WTC11 (cell line): Measurements from ENCODE around the gene HINFP. TPM values are rescaled to one million over a fixed set of nuclear protein-coding genes. Genes with fewer than 3 reads are reported as not detected.
A peak's percentile ranks its signal among the peaks of the same experiment; 100 is the strongest.

Experiments
- ATAC-seq: fragments of 200-7000 bp; cut with Tn5 transposase; 2 replicates; pipeline ENCODE4 v1.10.0; 2021; ENCODE audit warnings: mild to moderate bottlenecking, moderate library complexity
- CTCF ChIA-PET: fragments of 300-600 bp; sonication (Branson Sonifier 250); formaldehyde crosslinking; loops from one replicate; lab custom pipeline; 2021; ENCODE audit warnings: antibody characterized with exemption; lab: Charles Lee
- POLR2A ChIA-PET: fragments of 350-600 bp; sonication (Branson Sonifier 250); formaldehyde crosslinking; loops from one replicate; lab custom pipeline; 2021; ENCODE audit warnings: antibody characterized with exemption; lab: Charles Lee
- DNase-seq: peaks from one replicate; pipeline ENCODE4 v3.0.0; 2021; ENCODE audit warnings: low spot score
- H3K27ac Mint-ChIP-seq: 2 replicates; pipeline ENCODE4 v1.8.0; 2021; ENCODE audit warnings: mixed read lengths
- H3K27me3 Mint-ChIP-seq: 2 replicates; pipeline ENCODE4 v1.8.0; 2021; ENCODE audit warnings: low read depth, mild to moderate bottlenecking, moderate library complexity, mixed read lengths
- H3K36me3 Mint-ChIP-seq: 2 replicates; pipeline ENCODE4 v1.8.0; 2021; ENCODE audit warnings: mixed read lengths
- H3K4me1 Mint-ChIP-seq: 2 replicates; pipeline ENCODE4 v1.8.0; 2022; ENCODE audit warnings: mixed read lengths
- H3K4me3 Mint-ChIP-seq: 2 replicates; pipeline ENCODE4 v1.8.0; 2021; ENCODE audit warnings: mild to moderate bottlenecking, moderate library complexity, mixed read lengths
- H3K9me3 Mint-ChIP-seq: 2 replicates; pipeline ENCODE4 v1.8.0; 2021; ENCODE audit warnings: mixed read lengths
- CBFB ChIP-seq: sonication (generic); formaldehyde crosslinking; IDR thresholded peaks from 2 replicates; pipeline ENCODE4 v1.8.1; 2022; ENCODE audit warnings: mild to moderate bottlenecking, low read depth, missing genetic modification reagents
- CREB1 ChIP-seq: sonication (generic); formaldehyde crosslinking; IDR thresholded peaks from 2 replicates; pipeline ENCODE4 v1.8.0; 2023; ENCODE audit warnings: mild to moderate bottlenecking, missing genetic modification reagents
- ETV6 ChIP-seq: sonication (generic); formaldehyde crosslinking; IDR thresholded peaks from 2 replicates; pipeline ENCODE4 v1.8.1; 2022; ENCODE audit warnings: mild to moderate bottlenecking, missing genetic modification reagents
- MXD4 ChIP-seq: fragments of 250-450 bp; sonication (Bioruptor Pico); IDR thresholded peaks from 2 replicates; pipeline ENCODE4 v1.8.0; 2021; ENCODE audit warnings: mild to moderate bottlenecking, moderate library complexity, borderline replicate concordance
- NFATC4 ChIP-seq: fragments of 250-450 bp; sonication (Bioruptor Pico); IDR thresholded peaks from 2 replicates; pipeline ENCODE4 v1.9.0; 2021; ENCODE audit warnings: mild to moderate bottlenecking
- OVOL2 ChIP-seq: fragments of 250-450 bp; sonication (Bioruptor Pico); IDR thresholded peaks from 2 replicates; pipeline ENCODE4 v1.9.0; 2021; ENCODE audit warnings: mild to moderate bottlenecking, borderline replicate concordance
- SP1 ChIP-seq: sonication (generic); formaldehyde crosslinking; conservative IDR thresholded peaks from 2 replicates; pipeline ENCODE4 v1.8.1; 2022; ENCODE audit warnings: missing genetic modification reagents
- ZNF121 ChIP-seq: sonication (generic); formaldehyde crosslinking; IDR thresholded peaks from 2 replicates; pipeline ENCODE4 v1.8.0; 2023; ENCODE audit warnings: missing genetic modification reagents
- ZNF416 ChIP-seq: fragments of 250-450 bp; sonication (Bioruptor Pico); IDR thresholded peaks from 2 replicates; pipeline ENCODE4 v1.9.0; 2021; ENCODE audit warnings: mild to moderate bottlenecking, inconsistent platforms
- total RNA-seq: library from RNA; stranded (reverse); gene quantifications from 3 replicates; pipeline ENCODE4 v1.2.3, GENCODE V29; 2021
- TF ChIP-seq, protein P1 (sequence below): sonication (generic); formaldehyde crosslinking; IDR thresholded peaks from 2 replicates; pipeline ENCODE4 v1.8.1; 2023; ENCODE audit warnings: mild to moderate bottlenecking, missing genetic modification reagents
- TF ChIP-seq, protein P2 (sequence below): sonication (generic); formaldehyde crosslinking; IDR thresholded peaks from 2 replicates; pipeline ENCODE4 v1.8.1; 2023; ENCODE audit warnings: mild to moderate bottlenecking, missing genetic modification reagents, borderline replicate concordance
- TF ChIP-seq, protein P3 (sequence below): sonication (generic); formaldehyde crosslinking; IDR thresholded peaks from 2 replicates; pipeline ENCODE4 v1.8.1; 2022; ENCODE audit warnings: mild to moderate bottlenecking, moderate library complexity, missing genetic modification reagents
- TF ChIP-seq, protein P4 (sequence below): fragments of 250-450 bp; sonication (Bioruptor Pico); IDR thresholded peaks from 2 replicates; pipeline ENCODE4 v1.9.0; 2021; ENCODE audit warnings: mild to moderate bottlenecking, borderline replicate concordance
- TF ChIP-seq, protein P5 (sequence below): fragments of 250-450 bp; sonication (Bioruptor Pico); IDR thresholded peaks from 2 replicates; pipeline ENCODE4 v1.9.0; 2021; ENCODE audit warnings: moderate library complexity, mild to moderate bottlenecking, inconsistent platforms, borderline replicate concordance

Gene HINFP
- total RNA-seq, 1 experiment from 2014 or later: 35.4 TPM

DNA sequence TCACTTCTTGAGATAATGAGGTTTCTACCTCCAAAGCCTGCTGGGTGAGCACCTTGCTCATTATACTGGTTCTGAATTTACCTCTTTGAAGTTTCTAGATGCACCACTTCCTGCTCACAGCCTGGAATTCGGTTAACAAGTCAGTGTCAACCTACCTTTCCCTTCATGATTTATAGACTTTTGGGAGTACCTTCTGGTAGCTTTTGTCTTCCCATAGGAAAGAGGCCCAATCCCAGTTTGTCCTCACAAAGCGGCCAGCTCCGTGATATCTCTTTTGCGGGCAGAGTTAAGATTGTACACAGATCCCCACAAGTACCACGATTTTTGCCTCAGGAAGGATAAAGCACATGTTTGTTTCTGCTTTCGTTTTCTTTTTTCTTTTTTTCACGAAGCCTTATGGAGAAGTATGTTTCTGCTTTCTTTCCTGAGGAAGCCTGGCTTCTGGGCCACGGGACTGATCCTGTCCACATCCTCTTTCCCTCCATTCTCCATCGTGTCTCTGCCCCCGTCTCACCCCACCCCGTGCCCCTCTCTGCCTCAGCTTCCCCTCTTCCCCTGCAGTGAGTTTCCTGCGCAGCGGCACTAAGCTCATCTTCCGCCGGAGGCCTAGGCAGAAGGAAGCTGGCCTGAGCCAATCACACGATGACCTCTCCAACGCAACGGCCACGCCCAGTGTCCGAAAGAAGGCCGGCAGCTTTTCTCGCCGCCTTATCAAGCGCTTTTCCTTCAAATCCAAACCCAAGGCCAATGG lies 5.7 kb upstream of the HINFP start:
- peak; percentile 64 for ATAC-seq
- H3K36me3 Mint-ChIP-seq: no peaks in the 10 kb centered on the region; the same call in 1 of the 2 replicates
- DNase-seq: no peak
- peaks cover 14% of the 10 kb centered on the region for H3K4me1 Mint-ChIP-seq
- CTCF ChIA-PET: interaction anchor here (0.6 to 0.9 kb wide), 2 partner anchors 13 to 29 kb away, joined by 3 to 4 read pairs; no protein-coding TSS in a partner anchor
- TF ChIP-seq, protein P1, sequence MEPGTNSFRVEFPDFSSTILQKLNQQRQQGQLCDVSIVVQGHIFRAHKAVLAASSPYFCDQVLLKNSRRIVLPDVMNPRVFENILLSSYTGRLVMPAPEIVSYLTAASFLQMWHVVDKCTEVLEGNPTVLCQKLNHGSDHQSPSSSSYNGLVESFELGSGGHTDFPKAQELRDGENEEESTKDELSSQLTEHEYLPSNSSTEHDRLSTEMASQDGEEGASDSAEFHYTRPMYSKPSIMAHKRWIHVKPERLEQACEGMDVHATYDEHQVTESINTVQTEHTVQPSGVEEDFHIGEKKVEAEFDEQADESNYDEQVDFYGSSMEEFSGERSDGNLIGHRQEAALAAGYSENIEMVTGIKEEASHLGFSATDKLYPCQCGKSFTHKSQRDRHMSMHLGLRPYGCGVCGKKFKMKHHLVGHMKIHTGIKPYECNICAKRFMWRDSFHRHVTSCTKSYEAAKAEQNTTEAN (CRISPR knock-in tag): no peak
- TF ChIP-seq CREB1: no peak
- H3K9me3 Mint-ChIP-seq: no peaks in the 10 kb centered on the region
- 0 out of 2 replicates have a peak overlapping the region, but pooled peaks have one; percentile 41 for H3K27ac Mint-ChIP-seq
- POLR2A ChIA-PET: interaction anchor here (1.0 kb wide), 1 partner anchor 9 kb away, joined by 4 read pairs; the partner anchor contains the start of gene C2CD2L
- H3K4me3 Mint-ChIP-seq: no peak overlapping the region
- no peaks in the 10 kb centered on the region; the same call in 1 of the 2 replicates for H3K27me3 Mint-ChIP-seq

DNA sequence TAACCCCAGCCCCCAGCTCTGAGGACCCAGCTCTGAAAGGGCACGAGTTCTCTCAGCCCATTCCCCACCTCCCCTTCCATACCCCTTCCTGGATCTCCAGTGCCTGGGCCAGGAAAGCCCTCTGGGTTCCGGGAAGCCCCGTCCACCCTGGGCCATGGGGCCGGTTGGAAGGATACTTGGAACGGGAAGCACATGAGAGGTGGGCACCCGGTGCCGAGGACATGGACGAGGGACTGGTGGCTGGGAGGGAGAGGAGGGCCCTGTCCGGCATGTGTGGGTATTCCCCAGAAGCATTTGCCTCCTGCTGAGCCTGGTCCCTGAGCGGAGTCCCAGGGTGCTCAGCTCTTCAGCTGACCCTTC lies 5.2 kb upstream of the HINFP start:
- DNase-seq (no peak), ATAC-seq (0 out of 2 replicates have a peak, but pooled peaks have one; percentile 7)
- TF ChIP-seq ZNF121 (CRISPR knock-in tag): no peak
- no peak for TF ChIP-seq MXD4
- no peak for TF ChIP-seq ETV6 (CRISPR knock-in tag)
- Mint-ChIP-seq H3K36me3 (no peaks in the 10 kb centered on the region; the same call in 1 of the 2 replicates), H3K4me1 (peaks cover 18% of the 10 kb centered on the region), H3K9me3 (no peaks in the 10 kb centered on the region), H3K27ac (0 out of 2 replicates have a peak overlapping the region, but pooled peaks have one; percentile 41), H3K4me3 (no peak overlapping the region), H3K27me3 (no peaks in the 10 kb centered on the region; the same call in 1 of the 2 replicates)
- POLR2A ChIA-PET: no interaction called here
- CTCF ChIA-PET: interaction anchor here (0.6 to 0.9 kb wide), 2 partner anchors 13 to 29 kb away, joined by 3 to 4 read pairs; no protein-coding TSS in a partner anchor

DNA sequence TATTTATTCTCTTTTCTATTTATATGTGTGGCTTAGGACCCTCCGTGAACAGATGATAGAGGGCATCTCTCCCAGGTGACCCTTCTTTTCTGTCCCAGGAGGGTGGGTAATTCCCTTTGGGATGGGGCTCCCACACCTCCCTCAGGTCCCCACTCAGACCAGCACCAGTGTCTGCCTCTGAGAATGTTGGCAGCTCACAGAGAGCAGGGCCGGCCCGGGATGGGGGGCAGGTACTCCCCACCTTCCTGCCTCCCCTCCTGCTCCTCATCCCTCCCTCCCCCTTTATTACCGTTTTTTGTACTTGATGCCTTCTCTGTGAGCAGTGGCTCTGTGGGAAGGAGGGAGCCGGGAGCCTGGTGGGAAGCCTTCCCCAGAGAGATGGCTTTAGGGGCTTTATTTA lies 4.8 kb upstream of the HINFP start:
- H3K27ac Mint-ChIP-seq: no peak overlapping the region
- H3K27me3 Mint-ChIP-seq: no peaks in the 10 kb centered on the region; the same call in 1 of the 2 replicates
- ChIA-PET CTCF (no interaction called here), POLR2A (no interaction called here)
- no peak for DNase-seq
- no peaks in the 10 kb centered on the region; the same call in 1 of the 2 replicates for H3K36me3 Mint-ChIP-seq
- no peak overlapping the region for H3K4me3 Mint-ChIP-seq
- H3K9me3 Mint-ChIP-seq: no peaks in the 10 kb centered on the region
- no peak for ATAC-seq
- H3K4me1 Mint-ChIP-seq: peaks cover 18% of the 10 kb centered on the region
- TF ChIP-seq, protein P2, sequence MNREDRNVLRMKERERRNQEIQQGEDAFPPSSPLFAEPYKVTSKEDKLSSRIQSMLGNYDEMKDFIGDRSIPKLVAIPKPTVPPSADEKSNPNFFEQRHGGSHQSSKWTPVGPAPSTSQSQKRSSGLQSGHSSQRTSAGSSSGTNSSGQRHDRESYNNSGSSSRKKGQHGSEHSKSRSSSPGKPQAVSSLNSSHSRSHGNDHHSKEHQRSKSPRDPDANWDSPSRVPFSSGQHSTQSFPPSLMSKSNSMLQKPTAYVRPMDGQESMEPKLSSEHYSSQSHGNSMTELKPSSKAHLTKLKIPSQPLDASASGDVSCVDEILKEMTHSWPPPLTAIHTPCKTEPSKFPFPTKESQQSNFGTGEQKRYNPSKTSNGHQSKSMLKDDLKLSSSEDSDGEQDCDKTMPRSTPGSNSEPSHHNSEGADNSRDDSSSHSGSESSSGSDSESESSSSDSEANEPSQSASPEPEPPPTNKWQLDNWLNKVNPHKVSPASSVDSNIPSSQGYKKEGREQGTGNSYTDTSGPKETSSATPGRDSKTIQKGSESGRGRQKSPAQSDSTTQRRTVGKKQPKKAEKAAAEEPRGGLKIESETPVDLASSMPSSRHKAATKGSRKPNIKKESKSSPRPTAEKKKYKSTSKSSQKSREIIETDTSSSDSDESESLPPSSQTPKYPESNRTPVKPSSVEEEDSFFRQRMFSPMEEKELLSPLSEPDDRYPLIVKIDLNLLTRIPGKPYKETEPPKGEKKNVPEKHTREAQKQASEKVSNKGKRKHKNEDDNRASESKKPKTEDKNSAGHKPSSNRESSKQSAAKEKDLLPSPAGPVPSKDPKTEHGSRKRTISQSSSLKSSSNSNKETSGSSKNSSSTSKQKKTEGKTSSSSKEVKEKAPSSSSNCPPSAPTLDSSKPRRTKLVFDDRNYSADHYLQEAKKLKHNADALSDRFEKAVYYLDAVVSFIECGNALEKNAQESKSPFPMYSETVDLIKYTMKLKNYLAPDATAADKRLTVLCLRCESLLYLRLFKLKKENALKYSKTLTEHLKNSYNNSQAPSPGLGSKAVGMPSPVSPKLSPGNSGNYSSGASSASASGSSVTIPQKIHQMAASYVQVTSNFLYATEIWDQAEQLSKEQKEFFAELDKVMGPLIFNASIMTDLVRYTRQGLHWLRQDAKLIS (CRISPR knock-in tag): no peak
- TF ChIP-seq, protein P3, sequence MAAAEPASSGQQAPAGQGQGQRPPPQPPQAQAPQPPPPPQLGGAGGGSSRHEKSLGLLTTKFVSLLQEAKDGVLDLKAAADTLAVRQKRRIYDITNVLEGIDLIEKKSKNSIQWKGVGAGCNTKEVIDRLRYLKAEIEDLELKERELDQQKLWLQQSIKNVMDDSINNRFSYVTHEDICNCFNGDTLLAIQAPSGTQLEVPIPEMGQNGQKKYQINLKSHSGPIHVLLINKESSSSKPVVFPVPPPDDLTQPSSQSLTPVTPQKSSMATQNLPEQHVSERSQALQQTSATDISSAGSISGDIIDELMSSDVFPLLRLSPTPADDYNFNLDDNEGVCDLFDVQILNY: no peak
- TF ChIP-seq CREB1 (no peak), NFATC4 (CRISPR knock-in tag) (no peak), SP1 (CRISPR knock-in tag) (no peak), ETV6 (CRISPR knock-in tag) (no peak), CBFB (CRISPR knock-in tag) (no peak), ZNF416 (CRISPR knock-in tag) (no peak), OVOL2 (CRISPR knock-in tag) (no peak)
- TF ChIP-seq, protein P4, sequence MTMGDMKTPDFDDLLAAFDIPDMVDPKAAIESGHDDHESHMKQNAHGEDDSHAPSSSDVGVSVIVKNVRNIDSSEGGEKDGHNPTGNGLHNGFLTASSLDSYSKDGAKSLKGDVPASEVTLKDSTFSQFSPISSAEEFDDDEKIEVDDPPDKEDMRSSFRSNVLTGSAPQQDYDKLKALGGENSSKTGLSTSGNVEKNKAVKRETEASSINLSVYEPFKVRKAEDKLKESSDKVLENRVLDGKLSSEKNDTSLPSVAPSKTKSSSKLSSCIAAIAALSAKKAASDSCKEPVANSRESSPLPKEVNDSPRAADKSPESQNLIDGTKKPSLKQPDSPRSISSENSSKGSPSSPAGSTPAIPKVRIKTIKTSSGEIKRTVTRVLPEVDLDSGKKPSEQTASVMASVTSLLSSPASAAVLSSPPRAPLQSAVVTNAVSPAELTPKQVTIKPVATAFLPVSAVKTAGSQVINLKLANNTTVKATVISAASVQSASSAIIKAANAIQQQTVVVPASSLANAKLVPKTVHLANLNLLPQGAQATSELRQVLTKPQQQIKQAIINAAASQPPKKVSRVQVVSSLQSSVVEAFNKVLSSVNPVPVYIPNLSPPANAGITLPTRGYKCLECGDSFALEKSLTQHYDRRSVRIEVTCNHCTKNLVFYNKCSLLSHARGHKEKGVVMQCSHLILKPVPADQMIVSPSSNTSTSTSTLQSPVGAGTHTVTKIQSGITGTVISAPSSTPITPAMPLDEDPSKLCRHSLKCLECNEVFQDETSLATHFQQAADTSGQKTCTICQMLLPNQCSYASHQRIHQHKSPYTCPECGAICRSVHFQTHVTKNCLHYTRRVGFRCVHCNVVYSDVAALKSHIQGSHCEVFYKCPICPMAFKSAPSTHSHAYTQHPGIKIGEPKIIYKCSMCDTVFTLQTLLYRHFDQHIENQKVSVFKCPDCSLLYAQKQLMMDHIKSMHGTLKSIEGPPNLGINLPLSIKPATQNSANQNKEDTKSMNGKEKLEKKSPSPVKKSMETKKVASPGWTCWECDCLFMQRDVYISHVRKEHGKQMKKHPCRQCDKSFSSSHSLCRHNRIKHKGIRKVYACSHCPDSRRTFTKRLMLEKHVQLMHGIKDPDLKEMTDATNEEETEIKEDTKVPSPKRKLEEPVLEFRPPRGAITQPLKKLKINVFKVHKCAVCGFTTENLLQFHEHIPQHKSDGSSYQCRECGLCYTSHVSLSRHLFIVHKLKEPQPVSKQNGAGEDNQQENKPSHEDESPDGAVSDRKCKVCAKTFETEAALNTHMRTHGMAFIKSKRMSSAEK (CRISPR knock-in tag): no peak
- TF ChIP-seq, protein P5, sequence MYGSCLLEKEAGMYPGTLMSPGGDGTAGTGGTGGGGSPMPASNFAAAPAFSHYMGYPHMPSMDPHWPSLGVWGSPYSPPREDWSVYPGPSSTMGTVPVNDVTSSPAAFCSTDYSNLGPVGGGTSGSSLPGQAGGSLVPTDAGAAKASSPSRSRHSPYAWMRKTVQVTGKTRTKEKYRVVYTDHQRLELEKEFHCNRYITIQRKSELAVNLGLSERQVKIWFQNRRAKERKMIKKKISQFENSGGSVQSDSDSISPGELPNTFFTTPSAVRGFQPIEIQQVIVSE (CRISPR knock-in tag): no peak
